ENCODE data around the gene CEP57L1.

CEP57L1 gene

GRCh38 chr6:109095036-109095834 is at the start of gene CEP57L1:
TSS of gene CEP57L1 (plus strand) at chr6:109095507. CDS start at chr6:109145222, 49,715 bp downstream.
- DNase-seq (ENCODE audit: insufficient read length, low spot score) (no peak), FAIRE-seq (no peak)
- TF ChIP-seq CTCF (IDR thresholded peaks at IDR 0.05; ENCODE audit: insufficient read depth, missing control alignments): no peak

GRCh38 chr6:109048176-109048575 is 47.1 kb upstream of the CEP57L1 start:
- FAIRE-seq: no peak
- no peak for DNase-seq (ENCODE audit: insufficient read length, low spot score)
- TF ChIP-seq CTCF (IDR thresholded peaks at IDR 0.05; ENCODE audit: insufficient read depth, missing control alignments): no peak

GRCh38 chr6:109048670-109049415 is 46.5 kb upstream of the CEP57L1 start:
- DNase-seq (ENCODE audit: insufficient read length, low spot score) (no peak), FAIRE-seq (peak; percentile 61)
- no peak for TF ChIP-seq CTCF (IDR thresholded peaks at IDR 0.05; ENCODE audit: insufficient read depth, missing control alignments)

- no peak for TF ChIP-seq CTCF (IDR thresholded peaks at IDR 0.05; ENCODE audit: insufficient read depth, missing control alignments)
- DNase-seq (ENCODE audit: insufficient read length, low spot score) (no peak), FAIRE-seq (no peak)
These were observed 45.3 kb upstream of the CEP57L1 start for GRCh38 chr6:109050012-109050411.

GRCh38 chr6:109050447-109051102 is 44.7 kb upstream of the CEP57L1 start:
- FAIRE-seq (no peak), DNase-seq (ENCODE audit: insufficient read length, low spot score) (no peak)
- TF ChIP-seq CTCF (IDR thresholded peaks at IDR 0.05; ENCODE audit: insufficient read depth, missing control alignments): no peak

- FAIRE-seq: peak; percentile 6
- no peak for TF ChIP-seq CTCF (IDR thresholded peaks at IDR 0.05; ENCODE audit: insufficient read depth, missing control alignments)
- no peak for DNase-seq (ENCODE audit: insufficient read length, low spot score)
These were observed 43.8 kb upstream of the CEP57L1 start for GRCh38 chr6:109051301-109052017.

Data from D721Med (cell line).